Gastroesophageal sphincter (tissue), 3 donors: ENCODE results near the gene MTG2.
A peak's percentile ranks its signal among the peaks of the same experiment; 100 is the strongest.

ENCODE experiments used
- POLR2A ChIP-seq, 2 donors: fragments of 450-650 bp; IDR thresholded peaks; one replicate each; pipeline ENCODE4 v1.6.1; 2017; ENCODE audit warnings: antibody characterized with exemption in 2 of 2, mild to moderate bottlenecking in 2 of 2, moderate library complexity in 1 of 2
- TF ChIP-seq, protein P1 (sequence below), 4 experiments: fragments of 200-600 bp in 2 of 4; fragments of 450-650 bp in 2 of 4; sonication (generic) in 1 of 4; IDR thresholded peaks; one replicate each; pipeline ENCODE4 v1.5.1; 2017 to 2019; ENCODE audit warnings: antibody characterized with exemption in 4 of 4, mild to moderate bottlenecking in 2 of 4, moderate library complexity in 2 of 4

DNA sequence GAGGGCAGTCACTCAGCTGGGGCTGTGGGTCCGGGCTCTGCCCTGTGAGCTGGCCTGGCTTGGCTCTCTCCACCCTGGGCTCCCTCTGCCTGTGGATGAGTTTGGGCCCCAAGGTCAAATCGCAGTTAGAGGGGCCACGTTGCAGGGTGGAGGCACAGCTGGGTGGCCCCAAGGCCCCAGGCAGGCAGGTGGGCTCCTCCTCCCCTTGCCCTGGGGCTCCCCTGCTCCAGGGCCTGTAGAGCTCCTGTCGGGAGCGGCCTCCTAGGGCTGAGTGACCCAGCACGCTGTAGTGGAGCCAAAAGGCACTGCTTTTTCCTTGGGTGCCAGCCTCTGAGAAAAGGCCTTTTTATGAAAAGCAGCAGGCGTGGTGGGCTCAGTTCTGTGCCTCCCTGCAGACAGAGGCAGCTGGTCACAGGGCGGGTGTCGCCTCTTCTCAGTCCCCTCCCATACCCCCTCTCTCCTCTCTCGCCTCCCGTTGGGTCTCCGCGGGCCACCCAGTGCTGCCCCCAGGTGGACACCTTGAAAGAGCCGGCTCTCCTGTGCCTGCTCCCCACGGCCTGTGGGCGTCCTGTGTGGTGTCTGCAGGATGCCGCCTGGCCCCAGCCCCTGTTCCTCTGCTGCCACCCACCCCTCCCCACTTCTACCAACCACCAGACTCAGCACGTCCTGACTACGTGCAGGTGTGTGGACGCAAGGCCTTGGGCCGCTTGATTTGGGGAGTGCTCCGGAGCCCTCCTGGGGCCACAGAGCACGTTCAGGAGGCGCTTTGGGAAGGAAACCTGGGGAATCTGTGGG, 26.0 kb upstream of the MTG2 start:
- TF ChIP-seq POLR2A (IDR thresholded peaks at IDR 0.05) = no peak
- TF ChIP-seq, protein P1, sequence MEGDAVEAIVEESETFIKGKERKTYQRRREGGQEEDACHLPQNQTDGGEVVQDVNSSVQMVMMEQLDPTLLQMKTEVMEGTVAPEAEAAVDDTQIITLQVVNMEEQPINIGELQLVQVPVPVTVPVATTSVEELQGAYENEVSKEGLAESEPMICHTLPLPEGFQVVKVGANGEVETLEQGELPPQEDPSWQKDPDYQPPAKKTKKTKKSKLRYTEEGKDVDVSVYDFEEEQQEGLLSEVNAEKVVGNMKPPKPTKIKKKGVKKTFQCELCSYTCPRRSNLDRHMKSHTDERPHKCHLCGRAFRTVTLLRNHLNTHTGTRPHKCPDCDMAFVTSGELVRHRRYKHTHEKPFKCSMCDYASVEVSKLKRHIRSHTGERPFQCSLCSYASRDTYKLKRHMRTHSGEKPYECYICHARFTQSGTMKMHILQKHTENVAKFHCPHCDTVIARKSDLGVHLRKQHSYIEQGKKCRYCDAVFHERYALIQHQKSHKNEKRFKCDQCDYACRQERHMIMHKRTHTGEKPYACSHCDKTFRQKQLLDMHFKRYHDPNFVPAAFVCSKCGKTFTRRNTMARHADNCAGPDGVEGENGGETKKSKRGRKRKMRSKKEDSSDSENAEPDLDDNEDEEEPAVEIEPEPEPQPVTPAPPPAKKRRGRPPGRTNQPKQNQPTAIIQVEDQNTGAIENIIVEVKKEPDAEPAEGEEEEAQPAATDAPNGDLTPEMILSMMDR (IDR thresholded peaks at IDR 0.05) = peak in 3 of 4 experiments; percentile 41 to 77 (median 47)
